ENCODE results near the gene PREX1.

The PREX1 gene

GRCh38 chr20:48828734-48829460, 1.1 kb upstream of the PREX1 start:
- peak in 1 of 10 donors; percentile 36 for DNase-seq
- intact Hi-C loops (cut with DNase I): loop anchor here (2.0 to 10.0 kb wide), 3 partner anchors 54 to 82 kb away; no protein-coding TSS in a partner anchor

DNA sequence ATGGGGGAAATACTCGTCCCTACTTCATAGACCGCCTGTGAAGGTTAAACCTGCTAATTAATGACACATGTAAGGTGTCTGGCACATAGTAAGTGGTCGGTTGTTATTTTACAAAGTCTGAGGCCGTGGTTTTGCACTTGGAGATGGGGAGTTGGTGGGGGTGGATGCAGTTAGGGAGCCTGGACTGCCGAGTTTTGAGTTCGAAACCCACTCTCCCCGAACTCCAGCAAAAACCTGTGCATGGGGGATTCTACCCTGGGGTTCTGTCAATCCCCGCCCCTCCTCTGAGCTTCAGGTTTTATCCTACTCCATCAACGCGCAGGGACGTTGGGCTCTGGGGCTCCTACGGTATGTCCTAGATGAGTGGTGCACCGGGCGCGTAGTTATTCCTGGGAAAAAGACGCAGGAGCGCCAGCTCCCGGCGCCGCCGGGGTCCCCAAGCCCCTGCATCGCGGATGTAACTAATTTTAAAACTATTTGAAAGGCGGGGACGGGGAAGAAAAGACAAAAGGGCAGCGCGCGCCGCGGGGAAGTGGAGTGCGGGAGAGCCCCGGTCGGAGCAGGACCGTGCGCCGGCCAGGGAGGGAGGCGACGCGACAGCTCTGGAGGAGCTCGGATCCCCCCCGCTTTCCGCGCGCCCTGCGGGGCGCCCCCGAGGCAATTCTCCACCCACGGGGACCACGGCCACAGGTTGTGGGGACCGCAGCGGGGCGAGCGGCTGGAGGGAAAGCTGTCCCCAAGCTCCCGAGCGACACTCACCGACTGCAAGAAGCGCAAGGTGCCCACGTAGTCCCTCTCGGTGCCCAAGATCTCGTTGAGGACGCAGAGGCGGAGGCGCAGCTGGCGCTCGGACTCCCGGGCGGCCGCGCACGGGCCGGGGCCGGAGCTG, 672 bp downstream of the PREX1 start:
- intact Hi-C loops (cut with DNase I): loop anchor here (2.0 to 10.0 kb wide), 3 partner anchors 52 to 170 kb away; no protein-coding TSS in a partner anchor
- DNase-seq: peak in 5 of 10 donors; percentile 49 to 88 (median 84)

- intact Hi-C loops (cut with DNase I): loop anchor here (2.0 to 10.0 kb wide), 3 partner anchors 52 to 170 kb away; no protein-coding TSS in a partner anchor
- DNase-seq: peak in 2 of 10 donors; percentile 58 to 78
These were observed 1.3 kb downstream of the PREX1 start for GRCh38 chr20:48826480-48826879.

DNA sequence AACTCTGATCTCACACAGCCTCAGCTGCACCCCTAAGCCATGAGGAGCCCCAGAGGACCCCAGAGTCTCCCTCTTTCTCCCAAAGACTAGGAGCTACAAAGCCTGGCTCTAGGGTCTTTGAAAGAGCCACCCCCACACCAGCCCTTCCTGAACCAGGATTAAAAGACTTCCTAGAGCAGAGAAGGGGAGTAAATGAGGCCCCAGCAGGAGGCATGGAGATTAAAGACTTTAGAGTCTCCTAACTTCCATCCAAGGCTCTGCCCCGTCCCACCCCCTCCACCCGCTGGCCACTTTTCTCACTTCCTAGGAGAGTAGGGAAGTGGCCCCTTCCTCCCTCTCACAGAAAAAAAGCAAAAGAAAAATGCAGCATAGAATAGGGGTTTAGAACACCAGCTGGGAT, 1.7 kb downstream of the PREX1 start:
- intact Hi-C loops (cut with DNase I): loop anchor here (2.0 to 10.0 kb wide), 3 partner anchors 51 to 169 kb away; no protein-coding TSS in a partner anchor
- DNase-seq: peak in 3 of 10 donors; percentile 12 to 38 (median 24)

- DNase-seq: no peak
- intact Hi-C loops (cut with DNase I): loop anchor here (5.0 to 10.0 kb wide), 2 partner anchors 51 to 78 kb away; no protein-coding TSS in a partner anchor
These were observed 2.3 kb downstream of the PREX1 start for GRCh38 chr20:48825566-48825920.

DNA sequence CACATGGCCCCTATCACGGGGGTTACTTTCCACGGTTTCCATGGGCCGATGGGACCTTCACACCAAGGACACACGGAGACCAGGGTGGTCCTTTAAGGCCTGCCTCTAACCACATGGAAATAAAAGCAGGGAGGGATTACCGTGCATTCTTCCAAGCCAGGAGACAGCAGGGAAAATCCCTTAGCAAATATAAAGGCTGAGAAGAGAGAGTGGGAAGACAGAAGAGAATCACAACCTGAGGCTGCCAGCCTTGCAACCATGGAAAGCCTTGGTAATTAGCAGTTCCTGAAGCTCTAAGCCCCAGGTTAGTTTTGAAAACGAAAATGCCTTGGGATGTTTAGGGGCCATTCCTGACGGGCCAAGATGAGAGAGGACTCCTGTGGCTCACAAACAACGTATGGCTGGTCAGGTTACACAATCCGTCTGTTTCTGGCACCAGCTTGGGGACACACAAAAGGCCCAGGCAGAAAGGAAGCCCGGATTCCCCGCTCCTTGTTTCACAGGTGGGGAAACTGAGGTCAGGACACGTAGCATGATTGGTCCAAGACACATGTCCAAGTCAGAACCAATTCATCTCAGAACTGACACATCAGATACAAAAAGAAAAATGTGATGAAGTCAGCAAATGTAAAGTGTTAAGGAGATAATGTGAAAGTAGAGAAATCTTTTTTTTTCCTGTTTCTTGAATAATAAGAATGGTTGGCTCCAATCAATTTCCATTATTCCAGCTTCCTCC, 2.8 kb downstream of the PREX1 start:
- intact Hi-C loops (cut with DNase I): loop anchor here (5.0 to 10.0 kb wide), 2 partner anchors 50 to 78 kb away; no protein-coding TSS in a partner anchor
- peak in 2 of 10 donors; percentile 55 to 59 for DNase-seq

DNA sequence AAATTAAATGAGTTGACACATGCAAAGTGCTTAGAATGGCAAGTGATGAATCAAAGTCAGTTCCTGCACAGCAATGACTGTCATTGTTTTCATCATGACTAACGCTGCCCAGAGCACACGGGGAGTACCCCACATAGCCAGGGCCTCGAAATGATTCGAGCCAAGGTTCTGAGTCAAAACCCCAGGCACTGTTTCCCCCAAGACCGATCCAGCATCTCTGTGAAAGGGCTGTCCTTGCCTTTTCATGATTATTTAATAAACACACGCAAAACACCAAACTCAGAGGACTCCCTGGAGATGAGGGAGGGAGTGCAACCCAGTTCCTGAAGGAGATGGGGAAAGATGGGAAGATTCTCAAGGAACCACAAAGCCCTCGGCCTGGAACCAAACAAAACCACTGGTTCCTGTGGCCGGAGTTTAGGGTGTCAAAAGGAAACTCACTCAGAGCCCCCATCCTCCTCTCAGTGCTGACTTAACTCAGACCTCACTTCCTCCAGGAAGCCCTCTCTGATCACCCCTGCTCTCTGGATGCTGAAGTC, 3.8 kb downstream of the PREX1 start:
- intact Hi-C loops (cut with DNase I): loop anchor here (10.0 kb wide), 1 partner anchor 49 kb away; no protein-coding TSS in a partner anchor
- peak in 2 of 10 donors; percentile 57 to 82 for DNase-seq

DNA sequence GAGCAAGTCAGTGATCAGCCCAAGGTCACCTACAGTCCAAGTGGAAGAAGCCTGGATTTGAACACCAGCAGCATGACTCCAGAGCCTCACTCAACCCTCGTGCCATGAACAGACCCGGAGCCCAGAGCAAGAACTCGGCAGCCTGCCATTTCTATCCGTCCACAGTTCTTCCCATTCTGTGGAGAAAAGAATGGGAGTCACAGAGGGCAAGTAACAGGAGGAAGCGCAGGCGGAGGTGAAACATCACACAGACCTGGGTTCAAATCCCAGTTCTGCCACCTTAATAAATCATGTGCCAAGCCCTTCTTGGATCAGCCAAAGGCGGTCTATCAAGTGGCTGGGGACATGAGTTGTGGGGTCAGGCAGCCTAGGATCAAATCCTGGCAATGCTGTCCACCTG, 4.3 kb downstream of the PREX1 start:
- DNase-seq: peak in 4 of 10 donors; percentile 46 to 87 (median 59)

GRCh38 chr20:48822879-48823385, 4.9 kb downstream of the PREX1 start:
- peak in 2 of 10 donors; percentile 57 to 64 for DNase-seq
- intact Hi-C loops (cut with DNase I): loop anchor here (10.0 kb wide), 1 partner anchor 48 kb away; no protein-coding TSS in a partner anchor

More for the DNA sequence above, 4.3 kb downstream of the PREX1 start:
- intact Hi-C loops (cut with DNase I): loop anchor here (10.0 kb wide), 1 partner anchor 49 kb away; no protein-coding TSS in a partner anchor

GRCh38 chr20:48822178-48822577, 5.6 kb downstream of the PREX1 start:
- intact Hi-C loops (cut with DNase I): loop anchor here (10.0 kb wide), 1 partner anchor 47 kb away; no protein-coding TSS in a partner anchor

GRCh38 chr20:48821261-48821920, 6.4 kb downstream of the PREX1 start:
- intact Hi-C loops (cut with DNase I): loop anchor here (10.0 kb wide), 1 partner anchor 47 kb away; no protein-coding TSS in a partner anchor
- peak in 2 of 10 donors; percentile 17 to 27 for DNase-seq

More at GRCh38 chr20:48822178-48822577, 5.6 kb downstream of the PREX1 start:
- DNase-seq: peak in 1 of 10 donors; percentile 6

DNA sequence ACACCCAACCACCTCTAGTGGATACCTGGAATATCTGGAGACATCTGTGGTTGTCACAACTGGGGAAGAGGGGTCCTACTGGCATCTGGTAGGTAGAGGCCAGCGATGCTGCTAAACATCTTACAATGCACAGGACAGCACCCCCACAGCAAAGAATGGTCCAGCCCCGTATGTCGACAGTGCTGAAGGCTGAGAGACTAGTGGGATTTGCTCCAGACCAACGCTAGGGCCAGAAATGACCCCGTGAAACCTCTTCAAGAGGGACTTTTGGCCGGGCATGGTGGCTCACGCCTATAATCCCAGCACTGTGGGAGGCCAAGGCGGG, 7.2 kb downstream of the PREX1 start:
- intact Hi-C loops (cut with DNase I): loop anchor here (10.0 kb wide), 1 partner anchor 46 kb away; no protein-coding TSS in a partner anchor
- peak in 2 of 10 donors; percentile 47 to 51 for DNase-seq

DNA sequence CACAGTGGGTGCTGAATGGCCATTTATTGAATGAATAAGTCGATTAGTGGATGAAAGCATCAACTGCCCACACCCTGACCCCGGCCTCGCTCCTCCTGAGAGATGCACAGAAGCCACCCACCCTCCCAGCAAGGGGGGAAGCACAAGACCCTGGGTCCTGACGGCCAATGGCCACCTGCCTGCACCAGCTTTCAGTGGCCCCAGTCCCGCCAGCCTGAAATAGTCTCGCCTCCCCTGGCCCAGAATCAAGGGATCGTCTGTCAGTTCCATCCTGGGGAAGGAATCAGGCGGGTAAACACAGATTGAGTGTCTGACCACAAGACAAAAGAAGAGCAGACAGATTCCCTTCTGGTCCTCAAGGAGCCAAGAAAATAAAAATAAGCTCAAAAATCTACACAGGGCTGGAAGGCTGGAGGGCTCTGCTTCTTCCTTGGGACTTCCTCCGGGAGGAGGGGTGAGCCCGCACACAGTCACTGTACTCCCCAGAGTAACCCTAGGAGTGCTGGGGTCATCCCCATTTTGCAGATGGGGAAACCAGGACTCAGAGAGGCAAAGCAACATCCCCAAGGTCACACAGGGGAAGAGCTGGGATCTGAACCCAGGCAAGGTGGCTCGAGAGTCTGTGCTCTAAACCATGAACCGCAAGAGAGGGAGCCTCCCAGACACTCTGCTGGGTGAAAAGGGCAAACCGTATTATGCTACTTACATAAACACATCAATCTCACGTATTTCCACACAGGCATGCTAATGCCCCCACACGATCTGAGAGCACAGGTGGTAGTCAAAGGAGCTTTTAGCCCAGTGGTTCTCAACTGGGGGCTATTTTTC, 7.8 kb downstream of the PREX1 start:
- intact Hi-C loops (cut with DNase I): loop anchor here (10.0 kb wide), 1 partner anchor 45 kb away; no protein-coding TSS in a partner anchor
- DNase-seq: peak in 2 of 10 donors; percentile 66 to 82

DNA sequence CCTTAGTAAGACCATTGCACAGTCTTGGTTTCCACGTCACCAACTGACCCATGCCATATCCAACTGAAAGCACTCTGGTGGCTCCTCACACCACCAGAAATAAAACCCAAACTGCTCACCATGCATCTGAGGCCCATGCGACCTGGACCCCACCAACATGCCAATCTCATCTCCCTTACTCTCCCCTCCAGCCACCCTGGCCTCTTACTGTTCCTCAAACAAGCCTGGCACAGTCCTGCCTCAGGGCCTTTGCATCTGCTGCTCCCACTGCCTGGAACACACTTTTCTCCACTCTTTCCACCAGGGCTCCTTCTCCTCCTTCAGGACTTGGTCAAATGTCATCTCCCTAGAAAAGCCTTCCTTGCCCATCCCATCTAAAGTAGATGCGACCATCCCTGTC, 8.7 kb downstream of the PREX1 start:
- intact Hi-C loops (cut with DNase I): no loop called here
- peak in 2 of 10 donors; percentile 34 to 40 for DNase-seq

DNA sequence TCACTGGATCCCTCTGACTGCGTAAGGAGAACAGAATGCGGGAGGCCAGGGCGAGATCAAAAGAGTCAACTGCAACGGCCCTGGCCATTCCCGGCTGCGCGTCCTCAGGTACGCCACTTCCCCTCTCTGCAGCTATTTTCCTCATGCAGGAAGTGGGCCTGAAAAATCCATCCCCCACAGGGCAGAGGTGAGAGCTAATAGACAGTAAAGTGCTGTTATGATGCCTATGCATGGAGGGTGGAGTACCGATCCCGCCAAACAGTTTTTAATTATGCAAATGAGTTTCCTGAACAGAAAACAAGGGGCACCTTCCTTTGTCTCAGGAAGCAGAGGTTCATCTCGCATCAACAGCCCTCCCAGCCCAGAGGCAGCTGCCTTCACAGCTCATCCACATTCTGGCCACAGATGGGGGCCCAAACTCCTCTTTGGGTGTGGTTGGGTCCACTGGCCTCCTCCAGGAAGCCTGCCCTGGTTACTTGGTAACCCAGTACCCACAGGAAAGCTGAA, 9.3 kb downstream of the PREX1 start:
- intact Hi-C loops (cut with DNase I): no loop called here
- DNase-seq: peak in 2 of 10 donors; percentile 5 to 49

DNA sequence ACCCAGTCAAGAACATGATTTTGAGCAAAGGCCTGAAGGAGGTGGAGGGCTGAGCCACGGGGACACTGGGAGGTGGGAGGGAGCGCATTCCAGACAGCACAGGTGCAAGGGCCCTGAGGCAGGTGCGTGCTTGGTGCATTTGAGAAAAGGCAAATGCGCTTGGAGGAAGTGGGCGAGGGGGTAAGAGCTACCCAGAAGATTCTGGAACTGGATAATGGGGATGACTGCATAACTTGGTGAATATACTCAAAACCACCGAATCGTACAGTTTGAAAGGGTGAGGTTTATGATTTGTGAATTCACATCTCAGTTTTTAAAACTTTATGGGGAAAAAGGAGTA, 9.8 kb downstream of the PREX1 start:
- intact Hi-C loops (cut with DNase I): no loop called here
- peak in 2 of 10 donors; percentile 49 to 80 for DNase-seq

- peak in 1 of 10 donors; percentile 1 for DNase-seq
- intact Hi-C loops (cut with DNase I): no loop called here
These were observed 10.3 kb downstream of the PREX1 start for GRCh38 chr20:48817367-48818030.

Measured in posterior cingulate gyrus (tissue), 11 donors.